Measurements from ENCODE around the gene NAMPT.

NAMPT gene

GRCh38 chr7:106260136-106260561, 24.6 kb downstream of the NAMPT start:
- Histone ChIP-seq H3K27ac (replicated peaks) (no peak overlapping the region), H3K4me3 (replicated peaks; ENCODE audit: insufficient read depth, low read length) (no peak overlapping the region), H3K27me3 (ENCODE audit: insufficient read depth, poor library complexity, severe bottlenecking) (no peaks in the 10 kb centered on the region)
- no peak for DNase-seq (ENCODE audit: low read depth in 1 of 2, low spot score in 1 of 2)
- no peak for TF ChIP-seq SPI1 (IDR thresholded peaks at IDR 0.05; ENCODE audit: borderline replicate concordance, low read depth)
- no peak for TF ChIP-seq CTCF (IDR thresholded peaks at IDR 0.05; ENCODE audit: insufficient read depth, low read length)
- TF ChIP-seq GABPA (IDR thresholded peaks at IDR 0.05; ENCODE audit: low read depth), result no peak
- TF ChIP-seq, protein P1, sequence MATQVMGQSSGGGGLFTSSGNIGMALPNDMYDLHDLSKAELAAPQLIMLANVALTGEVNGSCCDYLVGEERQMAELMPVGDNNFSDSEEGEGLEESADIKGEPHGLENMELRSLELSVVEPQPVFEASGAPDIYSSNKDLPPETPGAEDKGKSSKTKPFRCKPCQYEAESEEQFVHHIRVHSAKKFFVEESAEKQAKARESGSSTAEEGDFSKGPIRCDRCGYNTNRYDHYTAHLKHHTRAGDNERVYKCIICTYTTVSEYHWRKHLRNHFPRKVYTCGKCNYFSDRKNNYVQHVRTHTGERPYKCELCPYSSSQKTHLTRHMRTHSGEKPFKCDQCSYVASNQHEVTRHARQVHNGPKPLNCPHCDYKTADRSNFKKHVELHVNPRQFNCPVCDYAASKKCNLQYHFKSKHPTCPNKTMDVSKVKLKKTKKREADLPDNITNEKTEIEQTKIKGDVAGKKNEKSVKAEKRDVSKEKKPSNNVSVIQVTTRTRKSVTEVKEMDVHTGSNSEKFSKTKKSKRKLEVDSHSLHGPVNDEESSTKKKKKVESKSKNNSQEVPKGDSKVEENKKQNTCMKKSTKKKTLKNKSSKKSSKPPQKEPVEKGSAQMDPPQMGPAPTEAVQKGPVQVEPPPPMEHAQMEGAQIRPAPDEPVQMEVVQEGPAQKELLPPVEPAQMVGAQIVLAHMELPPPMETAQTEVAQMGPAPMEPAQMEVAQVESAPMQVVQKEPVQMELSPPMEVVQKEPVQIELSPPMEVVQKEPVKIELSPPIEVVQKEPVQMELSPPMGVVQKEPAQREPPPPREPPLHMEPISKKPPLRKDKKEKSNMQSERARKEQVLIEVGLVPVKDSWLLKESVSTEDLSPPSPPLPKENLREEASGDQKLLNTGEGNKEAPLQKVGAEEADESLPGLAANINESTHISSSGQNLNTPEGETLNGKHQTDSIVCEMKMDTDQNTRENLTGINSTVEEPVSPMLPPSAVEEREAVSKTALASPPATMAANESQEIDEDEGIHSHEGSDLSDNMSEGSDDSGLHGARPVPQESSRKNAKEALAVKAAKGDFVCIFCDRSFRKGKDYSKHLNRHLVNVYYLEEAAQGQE (IDR thresholded peaks at IDR 0.05; ENCODE audit: insufficient replicate concordance, low read depth), result no peak
- no peak for TF ChIP-seq POLR2AphosphoS5 (IDR thresholded peaks at IDR 0.05; ENCODE audit: low read depth)

GRCh38 chr7:106258789-106259188, 26.0 kb downstream of the NAMPT start:
- TF ChIP-seq POLR2AphosphoS5 (IDR thresholded peaks at IDR 0.05; ENCODE audit: low read depth), result no peak
- no peak for TF ChIP-seq SPI1 (IDR thresholded peaks at IDR 0.05; ENCODE audit: borderline replicate concordance, low read depth)
- no peak for TF ChIP-seq GABPA (IDR thresholded peaks at IDR 0.05; ENCODE audit: low read depth)
- TF ChIP-seq CTCF (IDR thresholded peaks at IDR 0.05; ENCODE audit: insufficient read depth, low read length), result no peak
- TF ChIP-seq, protein P1 (IDR thresholded peaks at IDR 0.05; ENCODE audit: insufficient replicate concordance, low read depth), result no peak
- no peak overlapping the region for H3K27ac ChIP-seq (replicated peaks)
- H3K4me3 ChIP-seq (replicated peaks; ENCODE audit: insufficient read depth, low read length), result no peak overlapping the region
- H3K27me3 ChIP-seq (ENCODE audit: insufficient read depth, poor library complexity, severe bottlenecking), result no peaks in the 10 kb centered on the region
- DNase-seq (ENCODE audit: low read depth in 1 of 2, low spot score in 1 of 2), result no peak

- H3K27ac ChIP-seq (replicated peaks), result no peak overlapping the region
- no peak for DNase-seq (ENCODE audit: low read depth in 1 of 2, low spot score in 1 of 2)
- TF ChIP-seq SPI1 (IDR thresholded peaks at IDR 0.05; ENCODE audit: borderline replicate concordance, low read depth) (no peak), POLR2AphosphoS5 (IDR thresholded peaks at IDR 0.05; ENCODE audit: low read depth) (no peak), GABPA (IDR thresholded peaks at IDR 0.05; ENCODE audit: low read depth) (no peak), CTCF (IDR thresholded peaks at IDR 0.05; ENCODE audit: insufficient read depth, low read length) (no peak)
- TF ChIP-seq, protein P1 (IDR thresholded peaks at IDR 0.05; ENCODE audit: insufficient replicate concordance, low read depth), result no peak
- H3K4me3 ChIP-seq (replicated peaks; ENCODE audit: insufficient read depth, low read length), result no peak overlapping the region
- no peaks in the 10 kb centered on the region for H3K27me3 ChIP-seq (ENCODE audit: insufficient read depth, poor library complexity, severe bottlenecking)
Measured at GRCh38 chr7:106257752-106258151, 27.0 kb downstream of the NAMPT start.
